GM12891 (cell line): Measurements from ENCODE around the gene ZKSCAN2.

Source experiments
- POLR2A ChIP-seq: IDR thresholded peaks from 2 replicates; pipeline ENCODE4 v1.6.1; 2011; ENCODE audit warnings: low read depth, low read length, control low read depth
- POLR2AphosphoS5 ChIP-seq: IDR thresholded peaks from 2 replicates; pipeline ENCODE4 v1.6.1; 2011; ENCODE audit warnings: low read depth, low read length, control low read depth
- POU2F2 ChIP-seq: IDR thresholded peaks from 2 replicates; pipeline ENCODE4 v1.6.1; 2011; ENCODE audit warnings: low read depth, mild to moderate bottlenecking, control low read depth, low read length, moderate library complexity
- TAF1 ChIP-seq: IDR thresholded peaks from 2 replicates; pipeline ENCODE4 v1.6.1; 2011; ENCODE audit warnings: low read depth, low read length, control low read depth

GRCh38 chr16:25270577-25270976 lies 12.9 kb upstream of the ZKSCAN2 start:
- TF ChIP-seq POLR2A (no peak), POLR2AphosphoS5 (no peak), TAF1 (no peak), POU2F2 (no peak)
